Sigmoid colon (tissue), 4 donors: ENCODE data around the gene MAP2K3.

ENCODE experiments used
- EP300 ChIP-seq, 4 donors: sonication (generic); formaldehyde crosslinking; IDR thresholded peaks; one replicate each; pipeline ENCODE4 v1.6.1; 2017; ENCODE audit warnings: antibody characterized with exemption in 4 of 4
- POLR2A ChIP-seq, 2 donors: fragments of 450-650 bp; IDR thresholded peaks; one replicate each; pipeline ENCODE4 v1.6.1; 2016; ENCODE audit warnings: antibody characterized with exemption in 2 of 2, mild to moderate bottlenecking in 2 of 2, moderate library complexity in 2 of 2
- POLR2AphosphoS5 ChIP-seq, 4 donors: sonication (generic); formaldehyde crosslinking; IDR thresholded peaks; one replicate each; pipeline ENCODE4 v1.6.1; 2017; ENCODE audit warnings: antibody characterized with exemption in 4 of 4
- TF ChIP-seq, protein P1 (sequence below), 4 experiments: fragments of 450-650 bp in 3 of 4; fragments of 200-600 bp in 1 of 4; IDR thresholded peaks; one replicate each; pipeline ENCODE4 v1.5.1; 2016 to 2019; ENCODE audit warnings: antibody characterized with exemption in 4 of 4, mild to moderate bottlenecking in 3 of 4, moderate library complexity in 2 of 4

- no peak for TF ChIP-seq EP300 (IDR thresholded peaks at IDR 0.05)
- TF ChIP-seq, protein P1, sequence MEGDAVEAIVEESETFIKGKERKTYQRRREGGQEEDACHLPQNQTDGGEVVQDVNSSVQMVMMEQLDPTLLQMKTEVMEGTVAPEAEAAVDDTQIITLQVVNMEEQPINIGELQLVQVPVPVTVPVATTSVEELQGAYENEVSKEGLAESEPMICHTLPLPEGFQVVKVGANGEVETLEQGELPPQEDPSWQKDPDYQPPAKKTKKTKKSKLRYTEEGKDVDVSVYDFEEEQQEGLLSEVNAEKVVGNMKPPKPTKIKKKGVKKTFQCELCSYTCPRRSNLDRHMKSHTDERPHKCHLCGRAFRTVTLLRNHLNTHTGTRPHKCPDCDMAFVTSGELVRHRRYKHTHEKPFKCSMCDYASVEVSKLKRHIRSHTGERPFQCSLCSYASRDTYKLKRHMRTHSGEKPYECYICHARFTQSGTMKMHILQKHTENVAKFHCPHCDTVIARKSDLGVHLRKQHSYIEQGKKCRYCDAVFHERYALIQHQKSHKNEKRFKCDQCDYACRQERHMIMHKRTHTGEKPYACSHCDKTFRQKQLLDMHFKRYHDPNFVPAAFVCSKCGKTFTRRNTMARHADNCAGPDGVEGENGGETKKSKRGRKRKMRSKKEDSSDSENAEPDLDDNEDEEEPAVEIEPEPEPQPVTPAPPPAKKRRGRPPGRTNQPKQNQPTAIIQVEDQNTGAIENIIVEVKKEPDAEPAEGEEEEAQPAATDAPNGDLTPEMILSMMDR (IDR thresholded peaks at IDR 0.05), result no peak
- no peak for TF ChIP-seq POLR2A (IDR thresholded peaks at IDR 0.05)
- no peak for TF ChIP-seq POLR2AphosphoS5 (IDR thresholded peaks at IDR 0.05)
Measured at GRCh38 chr17:21360048-21360447, 75.5 kb downstream of the MAP2K3 start.
